ENCODE data around the gene LAIR1.
A peak's percentile ranks its signal among the peaks of the same experiment; 100 is the strongest.
"Not testable (repeated sequence)": the region's sequence is repeated elsewhere in the genome, so short reads cannot be mapped to it uniquely, and the experiment has no call there.

LAIR1 gene

GRCh38 chr19:54390942-54391577 lies 26.3 kb upstream of the LAIR1 start:
- Mint-ChIP-seq H3K36me3 (ENCODE audit: low read depth) (peaks cover 11% of the 10 kb centered on the region), H3K27ac (peak overlapping the region; percentile 92), H3K27me3 (peaks cover 7% of the 10 kb centered on the region), H3K4me3 (peak overlapping the region; percentile 44), H3K9me3 (no peaks in the 10 kb centered on the region), H3K4me1 (ENCODE audit: low read depth) (peaks cover 56% of the 10 kb centered on the region)
- intact Hi-C loops (cut with micrococcal nuclease), result loop anchor here (1.0 to 5.0 kb wide), 2 partner anchors 39 to 66 kb away; no protein-coding TSS in a partner anchor

DNA sequence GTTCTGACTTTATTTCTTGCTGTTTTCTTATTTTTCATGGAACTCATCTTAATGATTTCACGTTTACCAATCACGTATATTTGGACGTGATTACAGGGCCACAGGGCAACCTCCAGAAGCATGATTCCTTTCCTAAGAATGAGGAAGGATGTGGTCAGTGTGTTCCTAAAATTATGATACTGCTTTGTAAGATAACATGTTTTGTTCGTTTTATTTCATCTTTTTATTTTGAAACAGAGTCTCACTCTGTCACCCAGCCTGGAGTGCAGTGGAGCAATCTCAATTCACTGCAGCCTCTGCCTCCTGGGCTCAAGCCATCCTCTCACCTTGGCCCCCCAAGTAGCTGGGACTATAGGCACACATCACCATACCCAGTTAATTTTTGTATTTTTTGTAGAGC lies 24.8 kb upstream of the LAIR1 start:
- peak overlapping the region; percentile 84 for H3K4me3 Mint-ChIP-seq
- H3K4me1 Mint-ChIP-seq (ENCODE audit: low read depth), result peaks cover 66% of the 10 kb centered on the region
- intact Hi-C loops (cut with micrococcal nuclease), result loop anchor here (2.0 to 10.0 kb wide), 3 partner anchors 15 to 185 kb away; partner anchors contain the start of genes LAIR1 and RPS9
- peaks cover 13% of the 10 kb centered on the region for H3K27me3 Mint-ChIP-seq
- peak overlapping the region; percentile 92 for H3K27ac Mint-ChIP-seq
- no peaks in the 10 kb centered on the region for H3K9me3 Mint-ChIP-seq
- peaks cover 11% of the 10 kb centered on the region for H3K36me3 Mint-ChIP-seq (ENCODE audit: low read depth)

DNA sequence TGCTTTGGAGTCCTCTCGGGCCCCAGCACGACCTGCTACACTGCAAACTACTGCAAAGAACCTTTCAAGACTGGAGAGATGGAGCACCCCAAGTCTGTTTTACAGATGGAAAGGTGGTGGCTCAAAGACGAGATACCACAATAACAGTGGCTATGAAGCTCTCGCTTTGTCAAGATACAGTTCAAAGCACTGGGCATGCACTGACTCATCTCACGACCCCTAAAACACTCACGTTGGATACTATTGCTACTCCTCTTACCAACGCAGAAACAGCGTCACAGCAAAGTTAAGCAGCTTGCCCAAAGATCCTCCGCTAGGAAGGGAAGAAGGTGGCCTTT lies 24.0 kb upstream of the LAIR1 start:
- Mint-ChIP-seq H3K27me3 (peaks cover 13% of the 10 kb centered on the region), H3K9me3 (no peaks in the 10 kb centered on the region), H3K4me3 (peak overlapping the region; percentile 84), H3K27ac (peak overlapping the region; percentile 92), H3K36me3 (ENCODE audit: low read depth) (peaks cover 11% of the 10 kb centered on the region), H3K4me1 (ENCODE audit: low read depth) (peaks cover 61% of the 10 kb centered on the region)
- intact Hi-C loops (cut with micrococcal nuclease), result loop anchor here (2.0 to 10.0 kb wide), 3 partner anchors 14 to 184 kb away; partner anchors contain the start of genes LAIR1 and RPS9

DNA sequence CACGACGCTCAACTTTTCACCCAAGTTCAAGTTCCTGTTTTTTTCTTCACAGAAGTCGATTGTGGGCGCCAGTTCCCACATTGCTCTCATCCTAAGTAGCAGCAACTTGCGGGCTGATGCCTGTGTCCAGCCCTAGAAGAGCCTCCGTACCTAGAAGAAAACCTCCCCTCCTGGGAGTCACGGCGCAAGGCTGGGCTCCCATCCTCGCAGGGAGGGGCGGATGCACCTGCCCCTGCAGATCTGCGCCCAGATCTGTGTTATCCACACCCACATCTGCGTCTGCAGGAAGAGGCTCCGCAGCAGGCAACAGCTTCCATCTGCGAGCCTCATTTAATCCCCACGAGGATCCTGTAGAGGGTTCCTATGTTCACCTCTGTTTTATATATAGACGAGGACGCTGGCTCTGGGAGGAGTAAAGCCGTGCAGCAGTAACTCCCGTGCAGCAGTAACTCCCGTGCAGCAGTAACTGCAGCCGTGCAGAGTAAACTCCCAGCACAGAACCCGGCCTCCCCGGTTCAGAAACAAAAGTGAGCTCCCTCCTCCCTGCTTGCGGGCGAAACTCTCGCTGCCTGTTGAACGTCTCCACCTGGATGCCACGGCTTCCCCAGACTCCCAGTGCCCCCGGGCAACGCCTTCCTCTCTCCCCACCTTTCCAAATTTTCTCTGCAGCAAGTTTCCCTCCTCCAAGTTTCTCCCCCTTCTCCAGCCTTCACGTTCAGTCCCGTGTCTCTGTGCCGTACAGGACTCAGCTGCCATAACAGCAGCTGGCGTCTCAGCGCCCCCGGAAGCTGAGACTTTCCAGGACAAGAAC lies 23.5 kb upstream of the LAIR1 start:
- Mint-ChIP-seq H3K4me1 (ENCODE audit: low read depth) (peaks cover 65% of the 10 kb centered on the region), H3K4me3 (peak overlapping the region; percentile 84), H3K27ac (peak overlapping the region; percentile 92), H3K9me3 (peaks cover 6% of the 10 kb centered on the region), H3K27me3 (peaks cover 13% of the 10 kb centered on the region), H3K36me3 (ENCODE audit: low read depth) (peaks cover 15% of the 10 kb centered on the region)
- intact Hi-C loops (cut with micrococcal nuclease), result loop anchor here (2.0 to 10.0 kb wide), 3 partner anchors 13 to 183 kb away; partner anchors contain the start of genes LAIR1 and RPS9

DNA sequence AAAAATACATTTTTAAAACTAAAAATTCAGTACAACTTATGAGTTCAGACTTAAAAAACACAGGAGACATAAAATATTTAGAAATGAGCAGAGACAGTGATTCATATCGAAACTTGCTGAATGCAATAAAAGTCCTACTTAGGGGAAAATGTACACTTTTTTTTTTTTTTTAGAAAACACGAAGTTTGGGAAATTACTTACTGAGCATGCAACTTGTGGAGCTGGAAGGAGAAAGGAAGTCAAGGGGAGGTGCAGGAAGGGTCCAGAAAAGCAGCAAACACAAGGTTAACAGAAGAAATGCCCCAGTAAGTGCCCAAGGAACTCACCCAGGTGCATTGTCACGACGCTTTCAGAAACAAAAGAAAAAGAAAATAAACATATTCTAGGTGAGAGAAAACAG lies 18.6 kb upstream of the LAIR1 start:
- H3K27ac Mint-ChIP-seq, result peak overlapping the region; percentile 95
- peak overlapping the region; percentile 34 for H3K4me3 Mint-ChIP-seq
- H3K4me1 Mint-ChIP-seq (ENCODE audit: low read depth), result peaks cover 64% of the 10 kb centered on the region
- peaks cover 25% of the 10 kb centered on the region for H3K36me3 Mint-ChIP-seq (ENCODE audit: low read depth)
- intact Hi-C loops (cut with micrococcal nuclease), result loop anchor here (10.0 kb wide), 1 partner anchor 179 kb away; the partner anchor contains the start of gene RPS9
- H3K9me3 Mint-ChIP-seq, result peaks cover 20% of the 10 kb centered on the region
- peaks cover 11% of the 10 kb centered on the region for H3K27me3 Mint-ChIP-seq

DNA sequence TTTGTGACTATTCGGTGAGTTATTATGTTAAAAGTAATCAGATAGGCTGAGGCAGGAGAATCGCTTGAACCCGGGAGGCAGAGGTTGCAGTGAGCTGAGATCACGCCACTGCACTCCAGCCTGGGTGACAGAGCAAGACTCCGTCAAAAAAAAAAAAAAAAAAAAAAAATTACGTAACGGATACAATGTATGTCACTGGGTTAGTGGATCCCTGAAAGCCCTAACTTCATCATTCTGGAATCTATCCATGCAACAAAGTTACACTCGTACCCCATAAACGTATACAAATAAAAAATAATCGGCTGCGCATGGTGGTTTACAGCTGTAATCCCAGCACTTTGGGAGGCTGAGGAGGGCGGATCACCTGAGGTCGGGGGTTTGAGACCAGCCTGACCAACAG lies 17.3 kb upstream of the LAIR1 start:
- Mint-ChIP-seq H3K9me3 (peaks cover 20% of the 10 kb centered on the region), H3K27me3 (peaks cover 11% of the 10 kb centered on the region), H3K4me1 (ENCODE audit: low read depth) (peaks cover 60% of the 10 kb centered on the region), H3K36me3 (ENCODE audit: low read depth) (peaks cover 19% of the 10 kb centered on the region), H3K27ac (peak overlapping the region; percentile 95)
- intact Hi-C loops (cut with micrococcal nuclease), result loop anchor here (10.0 kb wide), 1 partner anchor 177 kb away; the partner anchor contains the start of gene RPS9
- not testable (repeated sequence) for H3K4me3 Mint-ChIP-seq

- H3K27me3 Mint-ChIP-seq, result peaks cover 11% of the 10 kb centered on the region
- peaks cover 66% of the 10 kb centered on the region for H3K4me1 Mint-ChIP-seq (ENCODE audit: low read depth)
- no peak overlapping the region for H3K4me3 Mint-ChIP-seq
- peak overlapping the region; percentile 95 for H3K27ac Mint-ChIP-seq
- intact Hi-C loops (cut with micrococcal nuclease), result loop anchor here (10.0 kb wide), 1 partner anchor 176 kb away; the partner anchor contains the start of gene RPS9
- H3K9me3 Mint-ChIP-seq, result peaks cover 20% of the 10 kb centered on the region
- peaks cover 19% of the 10 kb centered on the region for H3K36me3 Mint-ChIP-seq (ENCODE audit: low read depth)
Measured at GRCh38 chr19:54380897-54381296, 16.2 kb upstream of the LAIR1 start.

DNA sequence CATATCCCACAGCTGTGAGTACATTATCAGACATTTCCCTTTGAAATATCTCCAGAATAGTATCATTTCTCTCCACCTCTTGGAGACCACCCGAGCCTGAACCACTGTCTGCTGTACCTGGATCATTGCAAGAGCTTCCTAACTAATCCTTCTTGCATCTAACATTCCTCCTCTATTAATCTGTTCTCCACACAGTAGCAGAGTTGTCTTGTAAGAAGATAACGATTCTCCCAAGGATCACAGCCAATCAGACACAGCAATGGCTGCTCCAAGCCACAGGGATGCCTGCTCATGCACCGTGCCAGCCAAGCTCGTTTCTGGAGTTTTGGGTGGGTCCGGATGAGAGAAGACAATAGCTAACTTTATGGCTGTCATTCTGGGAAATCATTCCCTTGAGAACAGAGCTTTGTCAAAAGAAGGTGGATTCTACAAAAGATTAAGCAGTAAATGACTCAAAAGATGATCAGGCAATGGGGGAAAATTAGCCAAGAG lies 14.5 kb upstream of the LAIR1 start:
- H3K27ac Mint-ChIP-seq, result peak overlapping the region; percentile 95
- peaks cover 28% of the 10 kb centered on the region for H3K36me3 Mint-ChIP-seq (ENCODE audit: low read depth)
- peaks cover 71% of the 10 kb centered on the region for H3K4me1 Mint-ChIP-seq (ENCODE audit: low read depth)
- peaks cover 20% of the 10 kb centered on the region for H3K9me3 Mint-ChIP-seq
- peaks cover 3% of the 10 kb centered on the region for H3K27me3 Mint-ChIP-seq
- intact Hi-C loops (cut with micrococcal nuclease), result no loop called here
- peak overlapping the region; percentile 27 for H3K4me3 Mint-ChIP-seq

GRCh38 chr19:54376610-54377285 lies 12.0 kb upstream of the LAIR1 start:
- intact Hi-C loops (cut with micrococcal nuclease), result no loop called here
- Mint-ChIP-seq H3K9me3 (peaks cover 11% of the 10 kb centered on the region), H3K27ac (peak overlapping the region; percentile 99), H3K4me3 (peak overlapping the region; percentile 25), H3K27me3 (peaks cover 3% of the 10 kb centered on the region), H3K36me3 (ENCODE audit: low read depth) (peaks cover 21% of the 10 kb centered on the region), H3K4me1 (ENCODE audit: low read depth) (peaks cover 83% of the 10 kb centered on the region)

GRCh38 chr19:54375181-54375938 lies 10.6 kb upstream of the LAIR1 start:
- Mint-ChIP-seq H3K4me3 (peak overlapping the region; percentile 81), H3K36me3 (ENCODE audit: low read depth) (peaks cover 12% of the 10 kb centered on the region), H3K4me1 (ENCODE audit: low read depth) (peaks cover 80% of the 10 kb centered on the region), H3K27ac (peak overlapping the region; percentile 99)
- not testable (repeated sequence) for H3K27me3 Mint-ChIP-seq, H3K9me3 Mint-ChIP-seq
- intact Hi-C loops (cut with micrococcal nuclease), result loop anchor here (2.0 kb wide), 1 partner anchor 13 kb away; no protein-coding TSS in a partner anchor

DNA sequence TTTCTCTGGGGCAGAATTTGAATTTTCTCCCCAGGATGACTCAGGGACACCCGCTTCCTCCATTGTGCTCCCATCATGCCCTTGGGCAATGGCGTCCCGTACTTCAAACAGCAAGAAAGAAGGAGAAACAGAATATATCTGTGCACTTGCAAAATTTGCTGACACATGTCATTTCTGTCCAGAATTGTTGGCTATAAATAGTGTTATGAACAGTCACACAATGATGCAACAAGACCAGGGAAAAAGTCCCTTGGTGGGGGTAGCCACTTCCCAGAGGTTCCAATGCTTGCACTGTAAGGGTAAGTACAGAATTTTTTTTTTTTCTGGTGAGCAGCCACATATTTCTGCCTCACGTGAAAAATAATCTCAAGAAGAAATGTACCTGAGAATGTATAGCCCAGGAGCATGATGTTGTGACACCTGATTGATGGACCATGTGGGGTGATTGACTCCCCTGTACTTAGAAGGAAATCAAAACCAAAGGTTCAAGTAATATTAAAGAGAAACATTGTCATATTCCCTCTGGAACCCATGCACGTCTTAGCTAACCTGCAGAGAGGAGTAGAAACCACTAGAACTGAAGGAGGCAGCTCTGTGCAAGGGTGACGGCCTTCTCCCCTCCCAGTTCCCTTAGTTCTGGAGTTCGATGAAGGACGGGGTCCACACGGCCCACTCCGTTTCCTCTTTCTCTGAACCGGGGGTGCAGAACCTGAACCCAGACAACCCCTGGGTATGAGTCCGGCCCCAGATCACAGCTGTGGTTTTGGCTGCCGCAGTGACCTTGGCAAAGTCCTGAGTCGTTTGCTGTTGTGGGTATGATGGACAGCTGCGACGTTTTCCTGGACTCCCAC lies 9.3 kb upstream of the LAIR1 start:
- H3K4me1 Mint-ChIP-seq (ENCODE audit: low read depth), result peaks cover 77% of the 10 kb centered on the region
- intact Hi-C loops (cut with micrococcal nuclease), result loop anchor here (2.0 kb wide), 1 partner anchor 15 kb away; no protein-coding TSS in a partner anchor
- H3K9me3 Mint-ChIP-seq, result no peaks in the 10 kb centered on the region
- peaks cover 4% of the 10 kb centered on the region for H3K27me3 Mint-ChIP-seq
- H3K27ac Mint-ChIP-seq, result peak overlapping the region; percentile 99
- H3K36me3 Mint-ChIP-seq (ENCODE audit: low read depth), result peaks cover 9% of the 10 kb centered on the region
- H3K4me3 Mint-ChIP-seq, result peak overlapping the region; percentile 81

GRCh38 chr19:54371453-54371852 lies 6.7 kb upstream of the LAIR1 start:
- H3K27me3 Mint-ChIP-seq; intact Hi-C loops (cut with micrococcal nuclease); H3K9me3 Mint-ChIP-seq; H3K4me3 Mint-ChIP-seq; H3K36me3 Mint-ChIP-seq (ENCODE audit: low read depth): not testable (repeated sequence)
- Mint-ChIP-seq H3K27ac (peak overlapping the region; percentile 99), H3K4me1 (ENCODE audit: low read depth) (peaks cover 73% of the 10 kb centered on the region)

Data from dendritic cell treated with granulocyte-macrophage colony-stimulating factor and Interleukin-4, amounts not matched to agents 40 ng/mL and 50 ng/mL, for 4 days (primary cell).